ENCODE data around the gene CLDND2. TPM values are rescaled to one million over a fixed set of nuclear protein-coding genes. Genes with fewer than 3 reads are reported as not detected.
A peak's percentile ranks its signal among the peaks of the same experiment; 100 is the strongest.

The CLDND2 gene
- polyA plus RNA-seq, 3 donors = 0.48 to 3.3 (median 0.49) TPM

GRCh38 chr19:51387924-51388389, 19.2 kb upstream of the CLDND2 start, which contains the start of gene LIM2:
TSS of gene LIM2 (minus strand) at chr19:51387974. CDS start at chr19:51387443, 531 bp downstream.
- H3K27ac ChIP-seq (ENCODE audit: low read depth, low read length) = no peak within 1 kb of the TSS
- 68 to 87% (median 82%) methylated on average over 15 of the region's 15 CpGs for WGBS, 3 donors

GRCh38 chr19:51386882-51387520, 18.2 kb upstream of the CLDND2 start:
- 77 to 91% (median 89%) methylated on average over 14 of the region's 14 CpGs for whole genome bisulfite sequencing, 3 donors
- H3K27ac ChIP-seq (ENCODE audit: low read depth, low read length) = no peak overlapping the region

GRCh38 chr19:51382004-51382403, 13.2 kb upstream of the CLDND2 start:
- 92 to 97% (median 97%) methylated on average over 4 of the region's 4 CpGs for WGBS, 3 donors
- H3K27ac ChIP-seq (ENCODE audit: low read depth, low read length) = no peak overlapping the region

GRCh38 chr19:51380379-51380778, 11.6 kb upstream of the CLDND2 start:
- H3K27ac ChIP-seq (ENCODE audit: low read depth, low read length) = no peak overlapping the region
- 90 to 91% (median 90%) methylated on average over 9 of the region's 9 CpGs for WGBS, 3 donors

GRCh38 chr19:51377422-51377821, 8.6 kb upstream of the CLDND2 start:
- no peak overlapping the region for H3K27ac ChIP-seq (ENCODE audit: low read depth, low read length)
- WGBS, 3 donors = 74 to 82% (median 77%) methylated on average over 2 of the region's 2 CpGs

GRCh38 chr19:51375504-51376221, 6.9 kb upstream of the CLDND2 start:
- WGBS, 3 donors = 48 to 69% (median 59%) methylated on average over 10 to 11 of the region's 11 CpGs
- no peak overlapping the region for H3K27ac ChIP-seq (ENCODE audit: low read depth, low read length)

- no peak within 1 kb of the TSS for H3K27ac ChIP-seq (ENCODE audit: low read depth, low read length)
- 31 to 41% (median 32%) methylated on average over 9 of the region's 9 CpGs for WGBS, 3 donors
Observed at GRCh38 chr19:51372649-51373504, 4.1 kb upstream of the CLDND2 start, which contains the start of gene NKG7. TSS of gene NKG7 (minus strand) at chr19:51372654. CDS start at chr19:51372535, 119 bp downstream.

- 67 to 85% (median 73%) methylated on average over 18 of the region's 18 CpGs for WGBS, 3 donors
- no peak overlapping the region for H3K27ac ChIP-seq (ENCODE audit: low read depth, low read length)
Observed at GRCh38 chr19:51372021-51372648, 3.3 kb upstream of the CLDND2 start.

GRCh38 chr19:51371186-51371690, 2.4 kb upstream of the CLDND2 start:
- 70 to 72% (median 70%) methylated on average over 8 of the region's 8 CpGs for WGBS, 3 donors
- H3K27ac ChIP-seq (ENCODE audit: low read depth, low read length) = no peak overlapping the region

- H3K27ac ChIP-seq (ENCODE audit: low read depth, low read length) = no peak overlapping the region
- WGBS, 3 donors = 60 to 78% (median 78%) methylated on average over 4 of the region's 4 CpGs
Observed at GRCh38 chr19:51370230-51370629, 1.4 kb upstream of the CLDND2 start.

GRCh38 chr19:51367565-51368365, 1.0 kb downstream of the CLDND2 start:
- 0 to 1% (median 0%) methylated on average over 48 to 64 of the region's 64 CpGs for WGBS, 3 donors
- peak overlapping the region; percentile 11 for H3K27ac ChIP-seq (ENCODE audit: low read depth, low read length)

GRCh38 chr19:51367255-51367564, 1.6 kb downstream of the CLDND2 start:
- WGBS, 3 donors = 0% methylated on average over 15 of the region's 15 CpGs
- H3K27ac ChIP-seq (ENCODE audit: low read depth, low read length) = no peak overlapping the region

- peak overlapping the region; percentile 21 for H3K27ac ChIP-seq (ENCODE audit: low read depth, low read length)
- WGBS, 3 donors = 1% methylated on average over 54 of the region's 54 CpGs
Observed at GRCh38 chr19:51366389-51367254, 2.2 kb downstream of the CLDND2 start.

GRCh38 chr19:51365965-51366388, 2.8 kb downstream of the CLDND2 start, which contains the start of gene ETFB:
TSS of gene ETFB (minus strand) at chr19:51366388. CDS start at chr19:51366326, 62 bp downstream.
- peak within 1 kb of the TSS; percentile 21 for H3K27ac ChIP-seq (ENCODE audit: low read depth, low read length)
- WGBS, 3 donors = 0 to 1% (median 0%) methylated on average over 23 to 27 of the region's 27 CpGs

GRCh38 chr19:51365211-51365964, 3.4 kb downstream of the CLDND2 start:
- WGBS, 3 donors = 15 to 25% (median 24%) methylated on average over 10 of the region's 10 CpGs
- no peak overlapping the region for H3K27ac ChIP-seq (ENCODE audit: low read depth, low read length)
